GM12891 (cell line): ENCODE results near the gene POT1.

Source experiments
- POLR2A ChIP-seq: IDR thresholded peaks from 2 replicates; pipeline ENCODE4 v1.6.1; 2011; ENCODE audit warnings: low read depth, low read length, control low read depth
- POLR2AphosphoS5 ChIP-seq: IDR thresholded peaks from 2 replicates; pipeline ENCODE4 v1.6.1; 2011; ENCODE audit warnings: low read depth, low read length, control low read depth
- POU2F2 ChIP-seq: IDR thresholded peaks from 2 replicates; pipeline ENCODE4 v1.6.1; 2011; ENCODE audit warnings: low read depth, mild to moderate bottlenecking, control low read depth, low read length, moderate library complexity
- SPI1 ChIP-seq: IDR thresholded peaks from 2 replicates; pipeline ENCODE4 v1.6.1; 2011; ENCODE audit warnings: low read depth, low read length, control low read depth
- TAF1 ChIP-seq: IDR thresholded peaks from 2 replicates; pipeline ENCODE4 v1.6.1; 2011; ENCODE audit warnings: low read depth, low read length, control low read depth

DNA sequence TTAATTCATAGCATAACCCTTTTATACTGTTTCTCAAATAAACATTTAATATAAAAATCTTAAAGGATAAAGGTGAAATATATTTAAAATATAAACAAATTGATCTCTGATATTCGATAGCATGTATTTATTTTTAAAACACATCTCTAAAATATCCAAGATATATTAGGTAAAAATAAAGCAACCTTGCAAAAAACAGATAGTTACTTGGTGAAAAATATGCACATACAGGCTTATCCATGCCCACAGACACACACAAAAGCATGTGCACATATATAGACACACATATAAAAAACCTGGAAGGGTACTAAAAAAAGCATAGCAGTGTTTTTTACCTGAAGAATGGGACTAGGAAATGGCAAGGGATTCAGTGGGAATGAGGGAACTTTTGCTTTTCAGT, 19.8 kb downstream of the POT1 start:
- no peak for TF ChIP-seq TAF1
- no peak for TF ChIP-seq POLR2A
- no peak for TF ChIP-seq POLR2AphosphoS5
- TF ChIP-seq SPI1, result no peak
- no peak for TF ChIP-seq POU2F2
